Upper lobe of left lung (tissue), 6 donors: ENCODE data around the gene COL6A1. TPM values are rescaled to one million over a fixed set of nuclear protein-coding genes. Genes with fewer than 3 reads are reported as not detected.
"Not testable (repeated sequence)": the region's sequence is repeated elsewhere in the genome, so short reads cannot be mapped to it uniquely, and the experiment has no call there.

ENCODE experiments used
- ATAC-seq, 2 donors: fragments of 200-7000 bp; cut with Tn5 transposase; one replicate each; pipeline ENCODE4 v1.9.1; 2022; ENCODE audit warnings: mild to moderate bottlenecking in 2 of 2, moderate library complexity in 2 of 2; ENCODE audit not compliant: low FRiP score in 2 of 2
- DNase-seq, 2 donors: peaks; one replicate each; pipeline ENCODE4 v3.0.0-alpha.2; 2019 to 2020
- H3K27ac ChIP-seq, 4 donors: fragments of 200-600 bp; sonication (generic); one replicate each; pipeline ENCODE4 v1.5.1; 2016 to 2019
- H3K27me3 ChIP-seq, 4 donors: fragments of 200-600 bp; sonication (generic); one replicate each; pipeline ENCODE4 v1.5.1; 2017 to 2019
- H3K36me3 ChIP-seq, 4 donors: fragments of 200-600 bp; sonication (generic); one replicate each; pipeline ENCODE4 v1.5.1; 2016 to 2019
- H3K4me1 ChIP-seq, 4 donors: fragments of 200-600 bp; sonication (generic); one replicate each; pipeline ENCODE4 v1.5.1; 2018 to 2019
- H3K4me3 ChIP-seq, 4 donors: fragments of 200-600 bp; sonication (generic); one replicate each; pipeline ENCODE4 v1.5.1; 2017 to 2019; ENCODE audit warnings: mild to moderate bottlenecking in 2 of 4, moderate library complexity in 1 of 4
- H3K9me3 ChIP-seq, 4 donors: fragments of 200-600 bp; sonication (generic); one replicate each; pipeline ENCODE4 v1.5.1; 2018 to 2019
- CTCF ChIP-seq, 6 experiments: fragments of 450-650 bp in 4 of 6; fragments of 200-600 bp in 2 of 6; sonication (generic) in 2 of 6; IDR thresholded peaks; one replicate each; pipeline ENCODE4 v1.5.1; 2016 to 2019; ENCODE audit warnings: antibody characterized with exemption in 6 of 6
- EP300 ChIP-seq, 4 donors: sonication (generic); formaldehyde crosslinking; IDR thresholded peaks; one replicate each; pipeline ENCODE4 v1.5.1; 2017; ENCODE audit warnings: antibody characterized with exemption in 4 of 4, control low read depth in 2 of 4
- POLR2A ChIP-seq, 4 donors: fragments of 450-650 bp; IDR thresholded peaks; one replicate each; pipeline ENCODE4 v1.5.1; 2016 to 2017; ENCODE audit warnings: antibody characterized with exemption in 4 of 4, mild to moderate bottlenecking in 2 of 4
- POLR2AphosphoS5 ChIP-seq, 2 donors: sonication (generic); formaldehyde crosslinking; IDR thresholded peaks; one replicate each; pipeline ENCODE4 v1.5.1; 2017; ENCODE audit warnings: antibody characterized with exemption in 2 of 2
- WGBS, 2 donors: methylation state at CpG; one replicate each; pipeline ENCODE4 v1.1.5; 2017 to 2018; 5-methylcytosine and 5-hydroxymethylcytosine counted together
- total RNA-seq, 6 donors: library from RNA; depleted of rRNA in 4 of 6; stranded (reverse); fragments of >200 nt in 4 of 6; gene quantifications; one replicate each; pipeline versions ENCODE4 v1.1.0 to v1.2.1, GENCODE V29; 2016 to 2021
- donor health status: DM: no; HTN: no; CAD: no; lungs with moderate emphysema.
- donor health status: DM: no; HTN: yes; CAD: no; lungs with severe emphysema.

COL6A1 gene
- total RNA-seq, 6 donors from 2014 or later = 61.9 to 351 (median 205) TPM

- TF ChIP-seq POLR2A (IDR thresholded peaks at IDR 0.05) (no peak), POLR2AphosphoS5 (IDR thresholded peaks at IDR 0.05) (no peak), CTCF (IDR thresholded peaks at IDR 0.05) (no peak)
- 76 to 82% methylated on average over 14 to 35 of the region's 35 CpGs for WGBS, 2 donors
- H3K4me3 ChIP-seq = no peak overlapping the region
Measured at GRCh38 chr21:45949928-45950739, 31.4 kb upstream of the COL6A1 start.

GRCh38 chr21:45950740-45951515 is 30.6 kb upstream of the COL6A1 start:
- Histone ChIP-seq H3K4me1 (peaks cover 0 to 8% (median 3%) of the 10 kb centered on the region in 4 donors), H3K36me3 (no peaks in the 10 kb centered on the region), H3K9me3 (no peaks in the 10 kb centered on the region), H3K4me3 (no peak overlapping the region), H3K27me3 (no peaks in the 10 kb centered on the region), H3K27ac (peak overlapping the region in 1 of 4 donors; percentile 6)
- 47 to 64% methylated on average over 9 to 21 of the region's 21 CpGs for WGBS, 2 donors
- DNase-seq (peak in 1 of 2 donors; percentile 82), ATAC-seq (peak; percentile 34 to 49)
- TF ChIP-seq POLR2AphosphoS5 (IDR thresholded peaks at IDR 0.05) = peak in 1 of 2 donors; percentile 6
- no peak for TF ChIP-seq CTCF (IDR thresholded peaks at IDR 0.05)
- TF ChIP-seq POLR2A (IDR thresholded peaks at IDR 0.05) = no peak
- no peak for TF ChIP-seq EP300 (IDR thresholded peaks at IDR 0.05)

More at GRCh38 chr21:45949928-45950739, 31.4 kb upstream of the COL6A1 start:
- peak in 1 of 2 donors; percentile 11 for ATAC-seq
- no peaks in the 10 kb centered on the region for H3K9me3 ChIP-seq
- no peaks in the 10 kb centered on the region for H3K27me3 ChIP-seq
- peak in 1 of 2 donors; percentile 82 for DNase-seq
- H3K27ac ChIP-seq = peak overlapping the region in 1 of 4 donors; percentile 6
- peaks cover 0 to 8% (median 3%) of the 10 kb centered on the region in 4 donors for H3K4me1 ChIP-seq
- H3K36me3 ChIP-seq = no peaks in the 10 kb centered on the region

DNA sequence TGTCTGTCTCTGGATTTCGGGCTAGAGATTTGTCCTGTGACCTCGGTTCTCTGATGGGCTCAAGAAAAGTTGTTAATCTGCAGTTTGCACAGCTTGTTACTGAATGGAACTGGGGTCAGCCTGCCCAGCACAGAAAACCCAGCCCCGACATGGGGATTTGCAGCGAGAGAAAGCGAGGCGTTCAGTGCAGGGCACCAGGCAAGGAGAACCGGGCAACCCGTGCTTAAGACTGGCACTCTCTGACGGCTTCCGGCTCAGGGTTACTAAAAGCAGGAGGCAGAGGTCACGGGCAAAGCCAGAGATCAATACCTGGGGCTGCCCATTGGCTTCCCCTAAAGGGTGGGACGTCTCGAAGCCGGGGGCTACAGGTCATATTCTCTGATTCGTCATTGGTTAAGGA is 29.9 kb upstream of the COL6A1 start:
- Histone ChIP-seq H3K27me3 (no peaks in the 10 kb centered on the region), H3K36me3 (no peaks in the 10 kb centered on the region), H3K4me3 (no peak overlapping the region), H3K4me1 (peaks cover 0 to 8% (median 3%) of the 10 kb centered on the region in 4 donors), H3K27ac (no peak overlapping the region), H3K9me3 (no peaks in the 10 kb centered on the region)
- 69 to 81% methylated on average over 14 to 15 of the region's 15 CpGs for WGBS, 2 donors
- TF ChIP-seq POLR2A (IDR thresholded peaks at IDR 0.05) (no peak), EP300 (IDR thresholded peaks at IDR 0.05) (no peak), CTCF (IDR thresholded peaks at IDR 0.05) (no peak), POLR2AphosphoS5 (IDR thresholded peaks at IDR 0.05) (no peak)
- ATAC-seq = no peak
- no peak for DNase-seq

DNA sequence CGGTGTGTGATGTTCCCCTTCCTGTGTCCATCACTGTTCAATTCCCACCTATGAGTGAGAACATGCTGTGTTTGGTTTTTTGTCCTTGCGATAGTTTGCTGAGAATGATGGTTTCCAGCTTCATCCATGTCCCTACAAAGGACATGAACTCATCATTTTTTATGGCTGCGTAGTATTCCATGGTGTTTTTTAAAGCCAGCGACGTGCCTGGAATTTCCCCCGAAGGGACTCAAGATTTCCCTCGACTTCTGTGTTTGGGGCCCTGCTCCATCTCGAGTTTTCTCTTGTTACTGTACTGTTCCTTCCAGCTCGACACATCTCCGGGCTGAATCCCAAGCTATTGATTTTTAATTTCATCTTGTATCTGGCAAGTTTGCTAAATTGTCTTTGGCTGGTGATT is 29.0 kb upstream of the COL6A1 start:
- not testable (repeated sequence) for H3K9me3 ChIP-seq, ATAC-seq, H3K27me3 ChIP-seq, H3K36me3 ChIP-seq, DNase-seq, H3K4me3 ChIP-seq, H3K27ac ChIP-seq, H3K4me1 ChIP-seq
- WGBS, 2 donors = 85% methylated on average over 10 of the region's 10 CpGs

- Histone ChIP-seq H3K36me3 (no peaks in the 10 kb centered on the region), H3K4me3 (no peak overlapping the region), H3K27me3 (no peaks in the 10 kb centered on the region), H3K27ac (no peak overlapping the region), H3K9me3 (no peaks in the 10 kb centered on the region), H3K4me1 (peaks cover 0 to 8% (median 3%) of the 10 kb centered on the region in 4 donors)
- no peak for DNase-seq
- ATAC-seq = no peak
- WGBS, 2 donors = 53 to 66% methylated on average over 11 of the region's 11 CpGs
- TF ChIP-seq POLR2AphosphoS5 (IDR thresholded peaks at IDR 0.05) = no peak
- TF ChIP-seq CTCF (IDR thresholded peaks at IDR 0.05) = no peak
- no peak for TF ChIP-seq POLR2A (IDR thresholded peaks at IDR 0.05)
- no peak for TF ChIP-seq EP300 (IDR thresholded peaks at IDR 0.05)
Measured at GRCh38 chr21:45952974-45953373, 28.6 kb upstream of the COL6A1 start.
